Small intestine (tissue), 7 donors: ENCODE data around the gene KLF4. TPM values are rescaled to one million over a fixed set of nuclear protein-coding genes. Genes with fewer than 3 reads are reported as not detected.

Experiments
- DNase-seq, 2 donors: peaks; one replicate each; pipeline versions ENCODE4 v3.0.0 to v3.0.0-alpha.2; 2013
- FAIRE-seq: peaks from 2 replicates; lab custom pipeline; 2012; peaks lifted over from hg19 to GRCh38; lab: Jason Lieb, UNC
- H3K27ac ChIP-seq, 3 donors: one replicate each; pipeline ENCODE4 v1.5.1; 2013; ENCODE audit warnings: low read length in 2 of 3, mild to moderate bottlenecking in 2 of 3, control low read depth in 1 of 3, inconsistent platforms in 1 of 3, low read depth in 1 of 3, moderate library complexity in 1 of 3
- H3K27me3 ChIP-seq, 3 donors: one replicate each; pipeline ENCODE4 v1.6.1; 2013; ENCODE audit warnings: low read length in 3 of 3, inconsistent platforms in 1 of 3; ENCODE audit not compliant: control insufficient read depth in 3 of 3, insufficient read depth in 3 of 3
- H3K36me3 ChIP-seq, 3 donors: one replicate each; pipeline ENCODE4 v1.6.1; 2013; ENCODE audit warnings: low read length in 3 of 3, inconsistent platforms in 1 of 3, low read depth in 1 of 3, mild to moderate bottlenecking in 1 of 3, moderate library complexity in 1 of 3; ENCODE audit not compliant: control insufficient read depth in 3 of 3, insufficient read depth in 2 of 3
- H3K4me1 ChIP-seq, 3 donors: one replicate each; pipeline ENCODE4 v1.6.1; 2013; ENCODE audit warnings: low read length in 2 of 3, inconsistent platforms in 1 of 3, low read depth in 1 of 3, mild to moderate bottlenecking in 1 of 3, moderate library complexity in 1 of 3; ENCODE audit not compliant: control insufficient read depth in 3 of 3, insufficient read depth in 2 of 3
- H3K4me3 ChIP-seq, 3 donors: one replicate each; pipeline ENCODE4 v1.5.1; 2013; ENCODE audit warnings: low read length in 3 of 3, control low read depth in 1 of 3, inconsistent platforms in 1 of 3, low read depth in 1 of 3, mild to moderate bottlenecking in 1 of 3, moderate library complexity in 1 of 3
- H3K9me3 ChIP-seq, 2 donors: one replicate each; pipeline ENCODE4 v1.6.1; 2013; ENCODE audit warnings: low read depth in 1 of 2, low read length in 1 of 2; ENCODE audit not compliant: control insufficient read depth in 2 of 2, insufficient read depth in 1 of 2
- WGBS, 3 donors: extraction: QIAGEN DNeasy Blood & Tissue Kit; methylation state at CpG; one replicate each; pipeline ENCODE4 v1.1.7; 2013; 5-methylcytosine and 5-hydroxymethylcytosine counted together
- polyA plus RNA-seq, 4 donors: library from polyadenylated mRNA; stranded (reverse) in 3 of 4; unstranded in 1 of 4; fragments of 200-250 nt in 3 of 4; fragments of 120-200 nt in 1 of 4; gene quantifications; one replicate each; pipeline versions ENCODE4 v1.2.1 to v1.2.3, GENCODE V29; 2013
- donor health status: healthy with polysubstance abuse.
- donor health status: control.
- donor health status: control.
- donor health status: Bipolar disorder and iron deficiency.
- donor health status: healthy.

The KLF4 gene
- polyA plus RNA-seq, 4 donors = 63.4 to 122 (median 86.3) TPM

DNA sequence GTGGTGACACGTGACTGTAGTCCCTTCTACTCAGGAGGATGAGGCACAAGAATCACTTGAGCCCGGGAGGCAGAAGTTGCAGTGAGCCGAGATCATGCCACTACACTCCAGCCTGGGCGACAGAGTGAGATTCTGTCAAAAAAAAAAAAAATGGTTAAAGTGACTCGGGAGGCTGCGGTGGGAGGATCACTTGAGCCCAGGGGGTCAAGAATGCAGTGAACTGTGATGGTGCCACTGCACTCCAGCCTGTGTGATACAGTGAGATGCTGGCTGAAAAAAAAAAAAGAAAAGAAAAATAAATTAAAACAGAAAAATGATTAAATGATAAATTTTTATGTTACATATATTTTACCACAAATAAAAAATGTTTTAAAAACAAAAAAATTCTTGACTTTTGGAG lies 51.9 kb downstream of the KLF4 start:
- no peak for FAIRE-seq

DNA sequence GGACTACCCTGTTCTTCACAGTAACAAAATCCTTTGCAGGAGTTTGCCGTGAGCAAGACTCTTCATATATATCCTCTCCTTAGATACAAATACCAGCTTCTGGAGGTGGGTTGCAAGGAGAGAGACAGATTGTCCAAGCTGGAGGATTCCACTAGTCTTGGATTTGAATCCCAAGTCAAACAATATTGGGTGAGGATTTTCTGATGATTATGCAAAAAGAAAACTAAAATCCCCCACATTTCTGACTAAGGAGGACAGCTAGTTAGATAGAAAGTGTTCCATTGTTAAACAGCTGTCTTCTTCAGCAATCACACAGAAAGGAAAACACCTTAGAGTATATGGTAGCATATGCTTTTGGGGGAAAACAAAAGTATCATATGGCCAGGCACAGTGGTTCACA lies 54.2 kb downstream of the KLF4 start:
- FAIRE-seq (no peak), DNase-seq (no peak)
- Histone ChIP-seq H3K36me3 (no peaks in the 10 kb centered on the region), H3K4me1 (no peaks in the 10 kb centered on the region), H3K4me3 (no peak overlapping the region), H3K9me3 (no peaks in the 10 kb centered on the region), H3K27me3 (no peaks in the 10 kb centered on the region), H3K27ac (no peak overlapping the region)
- 84 to 89% (median 88%) methylated on average over 1 of the region's 1 CpG for WGBS, 3 donors

More for the DNA sequence above, 51.9 kb downstream of the KLF4 start:
- H3K9me3 ChIP-seq = no peaks in the 10 kb centered on the region
- H3K4me3 ChIP-seq = no peak overlapping the region
- H3K36me3 ChIP-seq = no peaks in the 10 kb centered on the region
- DNase-seq = no peak
- no peaks in the 10 kb centered on the region for H3K27me3 ChIP-seq
- no peak overlapping the region for H3K27ac ChIP-seq
- no peaks in the 10 kb centered on the region for H3K4me1 ChIP-seq
- 79 to 90% (median 80%) methylated on average over 6 of the region's 6 CpGs for WGBS, 3 donors

Other genes with a start within 250 kb of the KLF4 start
- gene RAD23B, start 206.5 kb downstream of the KLF4 start, polyA plus RNA-seq = 10 to 100 TPM; 49.4 to 91.2 (median 56.8) TPM